IMR-90 (cell line): ENCODE results near the gene IGFBPL1. TPM values are rescaled to one million over a fixed set of nuclear protein-coding genes. Genes with fewer than 3 reads are reported as not detected.

Experiments
- ATAC-seq: fragments of 200-7000 bp; cut with Tn5 transposase; 2 replicates; pipeline ENCODE4 v1.9.1; 2020; ENCODE audit warnings: low read depth, mild to moderate bottlenecking, moderate library complexity
- BruUV-seq: library from RNA; stranded (reverse); fragments of 400-500 nt; replicated peaks from 2 replicates; lab custom pipeline; 2021; lab: Mats Ljungman, UMichigan
- CTCF ChIA-PET: fragments of 300-600 bp; formaldehyde crosslinking; extraction: SDS; loops from one replicate; lab custom pipeline; 2021; ENCODE audit warnings: antibody characterized with exemption; lab: Yijun Ruan, JAX
- POLR2A ChIA-PET: fragments of 300-600 bp; sonication (Branson Sonifier 250); formaldehyde crosslinking; loops from one replicate; lab custom pipeline; 2022; ENCODE audit warnings: antibody characterized with exemption; ENCODE audit not compliant: unreplicated experiment; lab: Charles Lee
- DNase-seq: peaks from one replicate; pipeline ENCODE4 v3.0.0; 2013
- H2AFZ ChIP-seq: replicated peaks from 2 replicates; pipeline ENCODE3; 2013; ENCODE audit warnings: low read length, mild to moderate bottlenecking; ENCODE audit not compliant: poor library complexity
- H2AK5ac ChIP-seq: 2 replicates; pipeline ENCODE4 v1.6.1; 2013; ENCODE audit warnings: low read depth, low read length, inconsistent platforms
- H2AK9ac ChIP-seq: replicated peaks from 2 replicates; pipeline ENCODE3; 2013; ENCODE audit warnings: mild to moderate bottlenecking, low read depth, low read length, moderate library complexity; ENCODE audit not compliant: poor library complexity
- H2BK120ac ChIP-seq: 2 replicates; pipeline ENCODE4 v1.6.1; 2013; ENCODE audit warnings: low read depth, low read length, inconsistent platforms
- H2BK15ac ChIP-seq: 3 replicates; pipeline ENCODE4 v1.6.1; 2013; ENCODE audit warnings: low read depth, low read length, inconsistent platforms
- H2BK20ac ChIP-seq: 2 replicates; pipeline ENCODE4 v1.6.1; 2013; ENCODE audit warnings: low read depth, mild to moderate bottlenecking, inconsistent platforms, low read length, moderate library complexity
- H2BK5ac ChIP-seq: 2 replicates; pipeline ENCODE4 v1.6.1; 2013; ENCODE audit warnings: mild to moderate bottlenecking, low read depth, low read length, inconsistent platforms; ENCODE audit not compliant: poor library complexity, severe bottlenecking
- H3K14ac ChIP-seq: replicated peaks from 2 replicates; pipeline ENCODE4 v1.6.1; 2013; ENCODE audit warnings: low read depth, low read length, inconsistent platforms
- H3K18ac ChIP-seq: 2 replicates; pipeline ENCODE4 v1.6.1; 2013; ENCODE audit warnings: low read depth, low read length, control low read depth
- H3K23ac ChIP-seq: 2 replicates; pipeline ENCODE4 v1.6.1; 2013; ENCODE audit warnings: low read depth, low read length, inconsistent platforms
- H3K27ac ChIP-seq: 2 replicates; pipeline ENCODE4 v1.5.1; 2013; ENCODE audit warnings: mild to moderate bottlenecking, control low read depth, low read length; ENCODE audit not compliant: insufficient read depth
- H3K27me3 ChIP-seq: 2 replicates; pipeline ENCODE4 v1.6.1; 2013; ENCODE audit warnings: low read length; ENCODE audit not compliant: control insufficient read depth, insufficient read depth
- H3K36me3 ChIP-seq: 2 replicates; pipeline ENCODE4 v1.6.1; 2013; ENCODE audit warnings: low read length, mixed read lengths; ENCODE audit not compliant: control insufficient read depth, insufficient read depth
- H3K4ac ChIP-seq: 2 replicates; pipeline ENCODE4 v1.6.1; 2013; ENCODE audit warnings: low read depth, low read length, inconsistent platforms
- H3K4me1 ChIP-seq: 2 replicates; pipeline ENCODE4 v1.6.1; 2013; ENCODE audit warnings: low read length, mixed read lengths; ENCODE audit not compliant: control insufficient read depth, insufficient read depth
- H3K4me2 ChIP-seq: 2 replicates; pipeline ENCODE4 v1.6.1; 2013; ENCODE audit warnings: low read depth, mild to moderate bottlenecking, control low read depth, low read length, moderate library complexity
- H3K4me3 ChIP-seq: 2 replicates; pipeline ENCODE4 v1.5.1; 2013; ENCODE audit warnings: low read depth, mild to moderate bottlenecking, control low read depth, low read length, moderate library complexity; ENCODE audit not compliant: insufficient read depth
- H3K56ac ChIP-seq: 2 replicates; pipeline ENCODE4 v1.6.1; 2013; ENCODE audit warnings: low read length, inconsistent platforms; ENCODE audit not compliant: insufficient read depth; ENCODE audit errors: extremely low read depth
- H3K79me1 ChIP-seq, 2 experiments: 2 replicates each; pipeline ENCODE4 v1.6.1; 2013; ENCODE audit warnings: low read length in 2 of 2, inconsistent platforms in 1 of 2, low read depth in 1 of 2
- H3K9ac ChIP-seq: 2 replicates; pipeline ENCODE4 v1.6.1; 2013; ENCODE audit warnings: low read depth, low read length, control low read depth
- H3K9me1 ChIP-seq: 2 replicates; pipeline ENCODE4 v1.6.1; 2013; ENCODE audit warnings: low read length, inconsistent platforms; ENCODE audit not compliant: insufficient read depth
- H3K9me3 ChIP-seq: 2 replicates; pipeline ENCODE4 v1.6.1; 2013; ENCODE audit warnings: low read length; ENCODE audit not compliant: control insufficient read depth, insufficient read depth
- H4K20me1 ChIP-seq: 2 replicates; pipeline ENCODE4 v1.6.1; 2013; ENCODE audit warnings: low read length, inconsistent platforms; ENCODE audit not compliant: insufficient read depth
- H4K5ac ChIP-seq: 2 replicates; pipeline ENCODE4 v1.6.1; 2013; ENCODE audit warnings: mild to moderate bottlenecking, low read depth, low read length, control low read depth
- H4K8ac ChIP-seq, 2 experiments: 2 replicates each; pipeline ENCODE4 v1.6.1; 2013; ENCODE audit warnings: low read depth in 2 of 2, low read length in 2 of 2, control low read depth in 1 of 2, inconsistent platforms in 1 of 2
- H4K91ac ChIP-seq: 2 replicates; pipeline ENCODE4 v1.6.1; 2013; ENCODE audit warnings: low read depth, low read length, inconsistent platforms; ENCODE audit not compliant: insufficient read depth
- BHLHE40 ChIP-seq: fragments of 150-350 bp; IDR thresholded peaks from 2 replicates; pipeline ENCODE4 v1.6.1; 2016; ENCODE audit warnings: mild to moderate bottlenecking, low read depth, low read length
- CEBPB ChIP-seq: IDR thresholded peaks from 2 replicates; pipeline ENCODE4 v1.6.1; 2012; ENCODE audit warnings: low read depth, low read length, improper control_type of control experiment
- FOS ChIP-seq: fragments of 150-350 bp; IDR thresholded peaks from 2 replicates; pipeline ENCODE4 v1.6.1; 2016; ENCODE audit warnings: low read depth, low read length
- MAFK ChIP-seq: IDR thresholded peaks from 2 replicates; pipeline ENCODE4 v1.6.1; 2012; ENCODE audit warnings: low read depth, low read length, improper control_type of control experiment
- MAZ ChIP-seq: IDR thresholded peaks from 2 replicates; pipeline ENCODE4 v1.6.1; 2012; ENCODE audit warnings: low read depth, mild to moderate bottlenecking, low read length, improper control_type of control experiment, moderate library complexity, borderline replicate concordance
- MXI1 ChIP-seq: IDR thresholded peaks from 2 replicates; pipeline ENCODE4 v1.6.1; 2012; ENCODE audit warnings: low read depth, mild to moderate bottlenecking, low read length, moderate library complexity, borderline replicate concordance
- NFE2L2 ChIP-seq: fragments of 150-350 bp; IDR thresholded peaks from 2 replicates; pipeline ENCODE4 v1.6.1; 2016; ENCODE audit warnings: low read depth, mild to moderate bottlenecking, low read length
- POLR2A ChIP-seq: IDR thresholded peaks from 2 replicates; pipeline ENCODE4 v1.6.1; 2012; ENCODE audit warnings: mild to moderate bottlenecking, low read depth, low read length
- RAD21 ChIP-seq: IDR thresholded peaks from 2 replicates; pipeline ENCODE4 v1.6.1; 2012; ENCODE audit warnings: low read length, improper control_type of control experiment
- SMC3 ChIP-seq: fragments of 150-350 bp; IDR thresholded peaks from 2 replicates; pipeline ENCODE4 v1.6.1; 2016; ENCODE audit warnings: low read depth, mild to moderate bottlenecking, antibody characterized with exemption, low read length, moderate library complexity
- WGBS, 2 experiments: methylation state at CpG; one replicate each; pipeline versions ENCODE4 v1.1.5 to v1.1.7; 2013; ENCODE audit warnings: missing lambda C conversion rate in 2 of 2; ENCODE audit not compliant: insufficient read length in 1 of 2; ENCODE audit errors: extremely low coverage in 2 of 2; 5-methylcytosine and 5-hydroxymethylcytosine counted together
- dilution Hi-C: fragments of 300-500 bp; cut with HindIII; formaldehyde crosslinking; loops from one replicate; pipeline ENCODE4 v1.14.3; 2018; ENCODE audit warnings: low sequenced_read_pairs; ENCODE audit not compliant: unreplicated experiment
- in situ Hi-C: fragments of 300-500 bp; cut with MboI; formaldehyde crosslinking; loops from 3 replicates; pipeline ENCODE4 v1.14.3; 2019; ENCODE audit warnings: low sequenced_read_pairs, inconsistent platforms, mixed read lengths
- intact Hi-C: fragments of 100-400 bp; cut with micrococcal nuclease; formaldehyde crosslinking; loops from 2 replicates; pipeline ENCODE4 v1.10.0; 2022
- polyA plus RNA-seq, 3 experiments: library from polyadenylated mRNA; depleted of rRNA; stranded (reverse); fragments of >200 nt; gene quantifications; 2 replicates each; pipeline ENCODE4 v1.2.3, GENCODE V29; 2012; ENCODE audit warnings: low replicate concordance in 1 of 3
- total RNA-seq: library from RNA; depleted of rRNA; stranded (reverse); fragments of >200 nt; gene quantifications from 2 replicates; pipeline ENCODE4 v1.2.3, GENCODE V29; 2012
- TF ChIP-seq, protein P1 (sequence below): fragments of 150-350 bp; IDR thresholded peaks from 2 replicates; pipeline ENCODE4 v1.6.1; 2016; ENCODE audit warnings: low read depth, mild to moderate bottlenecking, low read length, moderate library complexity, borderline replicate concordance
- TF ChIP-seq, protein P2 (sequence below): fragments of 150-350 bp; IDR thresholded peaks from 2 replicates; pipeline ENCODE4 v1.6.1; 2017; ENCODE audit warnings: mild to moderate bottlenecking, antibody characterized with exemption, low read length, low read depth
- TF ChIP-seq, protein P3 (sequence below): conservative IDR thresholded peaks from 2 replicates; pipeline ENCODE4 v1.5.1; 2012; ENCODE audit warnings: mild to moderate bottlenecking, low read depth, low read length, improper control_type of control experiment

Gene IGFBPL1
- total and polyA plus RNA-seq, 2 of the 4 experiments (the other 2 are of a cell fraction): not detected

DNA sequence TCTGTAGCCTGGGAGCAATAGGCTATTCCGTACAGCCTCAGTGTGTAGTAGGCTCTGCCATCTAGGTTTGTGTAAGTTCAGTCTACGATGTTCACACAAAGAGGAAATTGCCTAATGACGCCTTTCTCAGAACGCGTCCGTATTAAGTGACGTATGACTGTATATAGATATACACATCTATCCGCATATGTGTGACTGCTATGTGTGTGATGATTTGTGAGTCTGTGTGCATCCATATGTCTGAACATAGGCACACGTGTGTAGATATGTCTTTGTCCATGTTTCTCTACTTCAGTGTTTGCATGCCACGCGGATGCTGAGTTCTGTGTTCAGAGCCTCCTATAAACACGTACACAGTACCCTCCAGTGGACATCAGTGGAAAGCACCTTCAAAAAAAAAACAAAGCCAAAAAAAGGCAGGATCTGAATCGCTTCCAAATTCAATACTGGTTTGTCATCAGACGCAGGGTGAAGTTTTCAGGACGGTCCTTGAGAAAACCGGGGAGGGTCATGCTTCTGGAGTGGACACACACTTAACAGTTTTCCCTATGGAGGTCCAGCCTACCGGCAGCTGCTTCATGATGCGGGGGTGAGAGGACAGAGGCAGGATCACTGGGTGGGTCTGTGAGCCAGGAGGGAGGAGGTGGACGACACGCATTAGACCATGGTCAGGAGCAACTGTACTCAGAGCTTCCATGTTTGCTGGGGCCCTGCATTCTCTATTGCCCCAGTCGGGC is 61.2 kb downstream of the IGFBPL1 start:
- H4K91ac ChIP-seq: 0 out of 2 replicates have a peak overlapping the region, but pooled peaks have one; percentile 5
- H3K4ac ChIP-seq: peak overlapping the region; percentile 34; the same call in 1 of the 2 replicates
- peak overlapping the region; percentile 19 for H2AK9ac ChIP-seq
- H4K20me1 ChIP-seq: no peaks in the 10 kb centered on the region
- 0 out of 3 replicates have a peak overlapping the region, but pooled peaks have one; percentile 20 for H2BK15ac ChIP-seq
- H3K9ac ChIP-seq: peak overlapping the region; percentile 1; the same call in 1 of the 2 replicates
- ATAC-seq (peak; percentile 84), DNase-seq (peak; percentile 85)
- H3K4me2 ChIP-seq: peak overlapping the region; percentile 51
- peaks cover 7% of the 10 kb centered on the region for H3K27me3 ChIP-seq
- 0 out of 2 replicates have a peak overlapping the region, but pooled peaks have one; percentile 50 for H2BK20ac ChIP-seq
- H3K79me1 ChIP-seq: no peaks in the 10 kb centered on the region
- 23% methylated on average over 6 of the region's 21 CpGs; no CpG with 5 or more reads in 1 of the 2 experiments for WGBS, 2 experiments
- H2AK5ac ChIP-seq: 0 out of 2 replicates have a peak overlapping the region, but pooled peaks have one; percentile 2
- in situ Hi-C loops (loop anchor here (5.0 to 25.0 kb wide), 4 partner anchors 278 to 876 kb away; partner anchors contain the start of gene POLR1E), dilution Hi-C loops (no loop called here), intact Hi-C loops (loop anchor here (1.0 to 5.0 kb wide), 7 partner anchors 276 to 880 kb away; partner anchors contain the start of genes SHB and TOMM5)
- no peak overlapping the region for H3K23ac ChIP-seq
- H3K4me3 ChIP-seq: no peak overlapping the region
- no peak overlapping the region for H3K14ac ChIP-seq
- H3K18ac ChIP-seq: no peak overlapping the region
- H3K9me1 ChIP-seq: no peaks in the 10 kb centered on the region
- peak overlapping the region; percentile 88 for H2AFZ ChIP-seq
- H3K36me3 ChIP-seq: no peaks in the 10 kb centered on the region
- H3K56ac ChIP-seq: no peak overlapping the region
- no peaks in the 10 kb centered on the region for H3K9me3 ChIP-seq
- H4K8ac ChIP-seq: no peak overlapping the region; a peak in 1 of 4 replicates
- ChIA-PET CTCF (interaction anchor here (0.5 to 0.7 kb wide), 2 partner anchors 600 to 1380 kb away, joined by 3 to 6 read pairs; no protein-coding TSS in a partner anchor), POLR2A (no interaction called here)
- H2BK5ac ChIP-seq: no peak overlapping the region
- no peak overlapping the region for H4K5ac ChIP-seq
- peaks cover 3% of the 10 kb centered on the region for H3K4me1 ChIP-seq
- no TSS peak for BruUV-seq
- H2BK120ac ChIP-seq: peak overlapping the region; percentile 28
- H3K27ac ChIP-seq: no peak overlapping the region
- TF ChIP-seq, protein P1, sequence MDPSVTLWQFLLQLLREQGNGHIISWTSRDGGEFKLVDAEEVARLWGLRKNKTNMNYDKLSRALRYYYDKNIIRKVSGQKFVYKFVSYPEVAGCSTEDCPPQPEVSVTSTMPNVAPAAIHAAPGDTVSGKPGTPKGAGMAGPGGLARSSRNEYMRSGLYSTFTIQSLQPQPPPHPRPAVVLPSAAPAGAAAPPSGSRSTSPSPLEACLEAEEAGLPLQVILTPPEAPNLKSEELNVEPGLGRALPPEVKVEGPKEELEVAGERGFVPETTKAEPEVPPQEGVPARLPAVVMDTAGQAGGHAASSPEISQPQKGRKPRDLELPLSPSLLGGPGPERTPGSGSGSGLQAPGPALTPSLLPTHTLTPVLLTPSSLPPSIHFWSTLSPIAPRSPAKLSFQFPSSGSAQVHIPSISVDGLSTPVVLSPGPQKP: no peak
- no peak for TF ChIP-seq MAFK
- peak; percentile 81; the same call in 1 of the 2 replicates for TF ChIP-seq MXI1
- no peak for TF ChIP-seq BHLHE40
- peak; percentile 76 for TF ChIP-seq SMC3
- no peak for TF ChIP-seq NFE2L2
- no peak for TF ChIP-seq MAZ
- no peak for TF ChIP-seq FOS
- peak; percentile 80 for TF ChIP-seq RAD21
- TF ChIP-seq, protein P2, sequence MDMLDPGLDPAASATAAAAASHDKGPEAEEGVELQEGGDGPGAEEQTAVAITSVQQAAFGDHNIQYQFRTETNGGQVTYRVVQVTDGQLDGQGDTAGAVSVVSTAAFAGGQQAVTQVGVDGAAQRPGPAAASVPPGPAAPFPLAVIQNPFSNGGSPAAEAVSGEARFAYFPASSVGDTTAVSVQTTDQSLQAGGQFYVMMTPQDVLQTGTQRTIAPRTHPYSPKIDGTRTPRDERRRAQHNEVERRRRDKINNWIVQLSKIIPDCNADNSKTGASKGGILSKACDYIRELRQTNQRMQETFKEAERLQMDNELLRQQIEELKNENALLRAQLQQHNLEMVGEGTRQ: no peak
- TF ChIP-seq, protein P3, sequence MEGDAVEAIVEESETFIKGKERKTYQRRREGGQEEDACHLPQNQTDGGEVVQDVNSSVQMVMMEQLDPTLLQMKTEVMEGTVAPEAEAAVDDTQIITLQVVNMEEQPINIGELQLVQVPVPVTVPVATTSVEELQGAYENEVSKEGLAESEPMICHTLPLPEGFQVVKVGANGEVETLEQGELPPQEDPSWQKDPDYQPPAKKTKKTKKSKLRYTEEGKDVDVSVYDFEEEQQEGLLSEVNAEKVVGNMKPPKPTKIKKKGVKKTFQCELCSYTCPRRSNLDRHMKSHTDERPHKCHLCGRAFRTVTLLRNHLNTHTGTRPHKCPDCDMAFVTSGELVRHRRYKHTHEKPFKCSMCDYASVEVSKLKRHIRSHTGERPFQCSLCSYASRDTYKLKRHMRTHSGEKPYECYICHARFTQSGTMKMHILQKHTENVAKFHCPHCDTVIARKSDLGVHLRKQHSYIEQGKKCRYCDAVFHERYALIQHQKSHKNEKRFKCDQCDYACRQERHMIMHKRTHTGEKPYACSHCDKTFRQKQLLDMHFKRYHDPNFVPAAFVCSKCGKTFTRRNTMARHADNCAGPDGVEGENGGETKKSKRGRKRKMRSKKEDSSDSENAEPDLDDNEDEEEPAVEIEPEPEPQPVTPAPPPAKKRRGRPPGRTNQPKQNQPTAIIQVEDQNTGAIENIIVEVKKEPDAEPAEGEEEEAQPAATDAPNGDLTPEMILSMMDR: peak; percentile 80
- 0 out of 2 replicates have a peak, but pooled peaks have one; percentile 28 for TF ChIP-seq POLR2A
- TF ChIP-seq CEBPB: no peak
